Endodermal cell (in vitro differentiated cells): ENCODE results near the gene PTPDC1. TPM values are rescaled to one million over a fixed set of nuclear protein-coding genes. Genes with fewer than 3 reads are reported as not detected.
A peak's percentile ranks its signal among the peaks of the same experiment; 100 is the strongest.

Source experiments
- DNase-seq: peaks from one replicate; pipeline ENCODE4 v3.0.0-alpha.2; 2017
- H3K27ac ChIP-seq: 2 replicates; pipeline ENCODE4 v1.5.1; 2013; ENCODE audit warnings: mild to moderate bottlenecking, low read depth, low read length, moderate library complexity
- H3K27me3 ChIP-seq: 2 replicates; pipeline ENCODE4 v1.6.1; 2013; ENCODE audit warnings: mild to moderate bottlenecking, low read length, moderate library complexity; ENCODE audit not compliant: insufficient read depth, control insufficient read depth, poor library complexity, severe bottlenecking
- H3K36me3 ChIP-seq: 2 replicates; pipeline ENCODE4 v1.7.0; 2013; ENCODE audit warnings: mild to moderate bottlenecking, low read length, moderate library complexity; ENCODE audit not compliant: control insufficient read depth, insufficient read depth
- H3K4me1 ChIP-seq: one replicate; pipeline ENCODE4 v1.7.0; 2013; ENCODE audit warnings: low read length; ENCODE audit not compliant: control insufficient read depth, insufficient read depth
- H3K4me3 ChIP-seq: 2 replicates; pipeline ENCODE4 v1.5.1; 2013; ENCODE audit warnings: mild to moderate bottlenecking, low read length, moderate library complexity
- H3K9ac ChIP-seq: 2 replicates; pipeline ENCODE4 v1.6.1; 2013; ENCODE audit warnings: mild to moderate bottlenecking, low read length, moderate library complexity; ENCODE audit not compliant: poor library complexity, severe bottlenecking; ENCODE audit errors: extremely low read depth
- H3K9me3 ChIP-seq: 2 replicates; pipeline ENCODE4 v1.6.1; 2013; ENCODE audit warnings: mild to moderate bottlenecking, low read length, moderate library complexity; ENCODE audit not compliant: control insufficient read depth
- H3K27ac Mint-ChIP-seq: 2 replicates; pipeline ENCODE4 v1.8.0; 2020; ENCODE audit warnings: mixed read lengths
- H3K27me3 Mint-ChIP-seq: 2 replicates; pipeline ENCODE4 v1.8.0; 2021; ENCODE audit warnings: mild to moderate bottlenecking, mixed read lengths; ENCODE audit not compliant: insufficient read depth
- H3K36me3 Mint-ChIP-seq: 2 replicates; pipeline ENCODE4 v1.8.0; 2020; ENCODE audit warnings: low read depth, mixed read lengths
- H3K4me1 Mint-ChIP-seq: 2 replicates; pipeline ENCODE4 v1.8.0; 2020; ENCODE audit warnings: mixed read lengths
- H3K4me3 Mint-ChIP-seq: 2 replicates; pipeline ENCODE4 v1.8.0; 2020; ENCODE audit warnings: mild to moderate bottlenecking, moderate library complexity, mixed read lengths
- H3K9me3 Mint-ChIP-seq: 2 replicates; pipeline ENCODE4 v1.8.0; 2020; ENCODE audit warnings: mild to moderate bottlenecking, mixed read lengths
- WGBS, 2 experiments: methylation state at CpG; one replicate each; pipeline versions ENCODE4 v1.1.5 to v1.1.7; 2013; ENCODE audit warnings: missing lambda C conversion rate in 2 of 2, mixed read lengths in 1 of 2; ENCODE audit not compliant: insufficient coverage in 1 of 2, insufficient read length in 1 of 2; 5-methylcytosine and 5-hydroxymethylcytosine counted together
- long read RNA-seq, 4 experiments: library from polyadenylated mRNA in 2 of 4; library from RNA in 1 of 4; library from capped mRNA in 1 of 4; stranded (forward) in 3 of 4; unstranded in 1 of 4; transcript quantifications; one replicate each; pipeline ENCODE4 v2.0.0, GENCODE V29; 2020 to 2021; ENCODE audit warnings: inconsistent platforms in 1 of 4
- polyA plus RNA-seq, 2 experiments: library from polyadenylated mRNA; stranded (reverse); fragments of 50-300 nt; gene quantifications; one replicate each; pipeline ENCODE4 v1.2.3, GENCODE V29; 2013
- total RNA-seq, 2 donors: library from RNA; stranded (reverse); fragmentation: NEBNext Ultra II Directional in 1 of 2; extraction: Animal tissue kit (Norgen Biotek cat#: 25700) in 1 of 2; gene quantifications; 2 replicates in 1 of 2; 3 replicates in 1 of 2; pipeline ENCODE4 v1.2.1, GENCODE V29; 2021
- TF ChIP-seq, protein P1 (sequence below): fragments of 200-600 bp; sonication (generic); conservative IDR thresholded peaks from 2 replicates; pipeline ENCODE4 v1.5.0; 2021; ENCODE audit warnings: antibody characterized with exemption, mild to moderate bottlenecking

The PTPDC1 gene, protein sequence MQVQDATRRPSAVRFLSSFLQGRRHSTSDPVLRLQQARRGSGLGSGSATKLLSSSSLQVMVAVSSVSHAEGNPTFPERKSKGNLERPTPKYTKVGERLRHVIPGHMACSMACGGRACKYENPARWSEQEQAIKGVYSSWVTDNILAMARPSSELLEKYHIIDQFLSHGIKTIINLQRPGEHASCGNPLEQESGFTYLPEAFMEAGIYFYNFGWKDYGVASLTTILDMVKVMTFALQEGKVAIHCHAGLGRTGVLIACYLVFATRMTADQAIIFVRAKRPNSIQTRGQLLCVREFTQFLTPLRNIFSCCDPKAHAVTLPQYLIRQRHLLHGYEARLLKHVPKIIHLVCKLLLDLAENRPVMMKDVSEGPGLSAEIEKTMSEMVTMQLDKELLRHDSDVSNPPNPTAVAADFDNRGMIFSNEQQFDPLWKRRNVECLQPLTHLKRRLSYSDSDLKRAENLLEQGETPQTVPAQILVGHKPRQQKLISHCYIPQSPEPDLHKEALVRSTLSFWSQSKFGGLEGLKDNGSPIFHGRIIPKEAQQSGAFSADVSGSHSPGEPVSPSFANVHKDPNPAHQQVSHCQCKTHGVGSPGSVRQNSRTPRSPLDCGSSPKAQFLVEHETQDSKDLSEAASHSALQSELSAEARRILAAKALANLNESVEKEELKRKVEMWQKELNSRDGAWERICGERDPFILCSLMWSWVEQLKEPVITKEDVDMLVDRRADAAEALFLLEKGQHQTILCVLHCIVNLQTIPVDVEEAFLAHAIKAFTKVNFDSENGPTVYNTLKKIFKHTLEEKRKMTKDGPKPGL
- 10 to 100 TPM in 1 of 2 donors, 1 to 10 TPM in 1; 9.0 to 12.7 TPM for total RNA-seq
- 8.6 TPM for polyA plus RNA-seq (2013, experiment 1 of 2)
- 8.1 TPM for polyA plus RNA-seq (2013, experiment 2 of 2)
- long read RNA-seq, experiment 1: 0 reads
- long read RNA-seq, experiment 2, full-length matches to known transcripts: 6 of 15 reads
- long read RNA-seq, experiment 2, partial matches to known transcripts: 3 of 15 reads
- long read RNA-seq, experiment 2, other reads (novel, unspliced or antisense): 6 of 15 reads
- long read RNA-seq, experiment 3, full-length matches to known transcripts: 10 of 17 reads
- long read RNA-seq, experiment 3, partial matches to known transcripts: 2 of 17 reads
- long read RNA-seq, experiment 3, other reads (novel, unspliced or antisense): 5 of 17 reads
- long read RNA-seq, experiment 4, partial matches to known transcripts: 0 of 1 reads
- long read RNA-seq, experiment 4, other reads (novel, unspliced or antisense): 1 of 1 reads

DNA sequence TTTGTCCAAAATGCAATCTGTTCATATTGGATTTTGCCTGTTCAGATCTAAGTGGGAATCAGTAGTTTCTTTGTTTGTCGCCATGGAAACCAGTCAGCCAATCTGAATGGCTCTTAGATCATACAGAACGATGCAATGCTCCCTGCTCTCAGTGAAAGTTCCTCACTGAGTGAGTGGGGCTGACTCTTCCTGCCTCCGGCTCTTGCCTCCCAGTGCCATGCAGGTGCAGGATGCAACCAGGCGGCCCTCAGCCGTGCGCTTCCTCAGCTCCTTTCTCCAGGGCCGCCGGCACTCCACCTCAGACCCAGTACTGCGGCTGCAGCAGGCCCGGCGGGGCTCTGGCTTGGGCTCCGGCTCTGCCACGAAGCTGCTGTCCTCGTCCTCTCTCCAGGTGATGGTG lies at the start of gene PTPDC1:
TSS of gene PTPDC1 (plus strand) at position 151 of the 400 bp plus-strand sequence. CDS start at position 218, 67 bp downstream.
- no peak within 1 kb of the TSS for H3K4me3 Mint-ChIP-seq
- Histone ChIP-seq H3K4me1 (no peaks in the 10 kb centered on the region), H3K27ac (peak within 1 kb of the TSS; percentile 9), H3K4me3 (no peak within 1 kb of the TSS), H3K36me3 (peaks cover 8% of the 10 kb centered on the region), H3K27me3 (no peaks in the 10 kb centered on the region), H3K9me3 (no peaks in the 10 kb centered on the region), H3K9ac (no peak within 1 kb of the TSS)
- peaks cover 3% of the 10 kb centered on the region for H3K36me3 Mint-ChIP-seq
- TF ChIP-seq, protein P1, sequence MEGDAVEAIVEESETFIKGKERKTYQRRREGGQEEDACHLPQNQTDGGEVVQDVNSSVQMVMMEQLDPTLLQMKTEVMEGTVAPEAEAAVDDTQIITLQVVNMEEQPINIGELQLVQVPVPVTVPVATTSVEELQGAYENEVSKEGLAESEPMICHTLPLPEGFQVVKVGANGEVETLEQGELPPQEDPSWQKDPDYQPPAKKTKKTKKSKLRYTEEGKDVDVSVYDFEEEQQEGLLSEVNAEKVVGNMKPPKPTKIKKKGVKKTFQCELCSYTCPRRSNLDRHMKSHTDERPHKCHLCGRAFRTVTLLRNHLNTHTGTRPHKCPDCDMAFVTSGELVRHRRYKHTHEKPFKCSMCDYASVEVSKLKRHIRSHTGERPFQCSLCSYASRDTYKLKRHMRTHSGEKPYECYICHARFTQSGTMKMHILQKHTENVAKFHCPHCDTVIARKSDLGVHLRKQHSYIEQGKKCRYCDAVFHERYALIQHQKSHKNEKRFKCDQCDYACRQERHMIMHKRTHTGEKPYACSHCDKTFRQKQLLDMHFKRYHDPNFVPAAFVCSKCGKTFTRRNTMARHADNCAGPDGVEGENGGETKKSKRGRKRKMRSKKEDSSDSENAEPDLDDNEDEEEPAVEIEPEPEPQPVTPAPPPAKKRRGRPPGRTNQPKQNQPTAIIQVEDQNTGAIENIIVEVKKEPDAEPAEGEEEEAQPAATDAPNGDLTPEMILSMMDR: no peak
- peak; percentile 86 for DNase-seq
- H3K27me3 Mint-ChIP-seq: no peaks in the 10 kb centered on the region
- H3K27ac Mint-ChIP-seq: no peak within 1 kb of the TSS
- WGBS, 2 experiments: 49 to 51% methylated on average over 14 of the region's 14 CpGs
- H3K9me3 Mint-ChIP-seq: no peaks in the 10 kb centered on the region
- H3K4me1 Mint-ChIP-seq: peaks cover 11% of the 10 kb centered on the region

DNA sequence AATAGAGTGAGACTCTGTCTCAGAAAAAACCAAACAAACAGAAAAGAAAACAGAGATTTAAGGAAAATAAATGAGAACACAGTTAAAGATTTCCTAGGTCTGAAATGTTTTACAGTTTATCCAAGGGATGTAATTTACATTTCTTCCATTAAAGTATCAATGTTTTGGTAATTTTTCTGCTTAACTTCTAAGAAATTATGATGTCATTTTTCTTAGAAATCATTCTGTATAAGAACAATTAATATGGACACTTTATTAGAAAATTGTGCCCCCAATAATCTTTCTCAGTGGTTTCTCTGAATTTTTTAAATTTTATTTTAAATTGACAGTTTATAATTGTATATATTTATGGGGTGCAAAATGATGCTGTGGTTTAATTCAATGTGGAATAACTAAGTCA lies 49.8 kb upstream of the PTPDC1 start:
- H3K27me3 ChIP-seq: no peaks in the 10 kb centered on the region
- TF ChIP-seq, protein P1: no peak
- no peak for DNase-seq
- H3K4me3 ChIP-seq: no peak overlapping the region
- Mint-ChIP-seq H3K36me3 (peaks cover 9% of the 10 kb centered on the region), H3K9me3 (no peaks in the 10 kb centered on the region), H3K4me3 (no peak overlapping the region), H3K27me3 (peaks cover 16% of the 10 kb centered on the region), H3K27ac (no peak overlapping the region), H3K4me1 (peaks cover 3% of the 10 kb centered on the region)
- no peak overlapping the region for H3K27ac ChIP-seq
- no peaks in the 10 kb centered on the region for H3K4me1 ChIP-seq
- H3K36me3 ChIP-seq: no peaks in the 10 kb centered on the region
- no peak overlapping the region for H3K9ac ChIP-seq
- H3K9me3 ChIP-seq: no peaks in the 10 kb centered on the region

DNA sequence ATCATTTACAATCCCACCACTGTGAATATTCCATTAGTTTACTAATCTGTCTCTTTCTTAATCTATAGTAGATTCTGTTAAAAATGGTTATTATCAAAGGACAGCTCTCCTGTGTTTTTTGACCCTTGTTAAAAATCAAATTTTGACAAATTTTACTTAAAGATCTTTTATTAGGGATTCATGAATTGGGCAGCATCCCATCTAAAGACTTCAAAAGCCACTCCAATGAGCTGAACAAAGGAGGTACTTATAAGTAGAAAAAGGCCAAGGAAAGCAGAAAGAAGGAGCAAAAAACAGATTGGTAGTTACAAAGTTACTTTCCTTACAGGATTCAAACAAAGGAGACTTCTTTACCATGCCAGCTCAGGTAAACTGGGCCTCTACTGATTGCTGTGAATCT lies 44.5 kb upstream of the PTPDC1 start:
- Mint-ChIP-seq H3K4me3 (no peak overlapping the region), H3K4me1 (no peaks in the 10 kb centered on the region), H3K27ac (no peak overlapping the region), H3K27me3 (no peaks in the 10 kb centered on the region), H3K36me3 (peaks cover 13% of the 10 kb centered on the region), H3K9me3 (peaks cover 4% of the 10 kb centered on the region)
- no peaks in the 10 kb centered on the region for H3K27me3 ChIP-seq
- no peak overlapping the region for H3K9ac ChIP-seq
- no peaks in the 10 kb centered on the region for H3K4me1 ChIP-seq
- DNase-seq: no peak
- TF ChIP-seq, protein P1: no peak
- no peaks in the 10 kb centered on the region for H3K36me3 ChIP-seq
- H3K27ac ChIP-seq: no peak overlapping the region
- no peaks in the 10 kb centered on the region for H3K9me3 ChIP-seq
- no peak overlapping the region for H3K4me3 ChIP-seq
